Loucy (cell line): ENCODE results near the gene PDE9A.

Experiments used
- EZH2phosphoT487 ChIP-seq: fragments of 200-600 bp; IDR thresholded peaks from 2 replicates; pipeline ENCODE4 v1.6.1; 2018; ENCODE audit warnings: antibody characterized with exemption, mild to moderate bottlenecking, moderate library complexity, borderline replicate concordance
- TF ChIP-seq, protein P1 (sequence below): fragments of 200-600 bp; sonication (generic); conservative IDR thresholded peaks from 2 replicates; pipeline ENCODE4 v1.5.1; 2014; ENCODE audit warnings: mild to moderate bottlenecking, antibody characterized with exemption, low read length

- TF ChIP-seq, protein P1, sequence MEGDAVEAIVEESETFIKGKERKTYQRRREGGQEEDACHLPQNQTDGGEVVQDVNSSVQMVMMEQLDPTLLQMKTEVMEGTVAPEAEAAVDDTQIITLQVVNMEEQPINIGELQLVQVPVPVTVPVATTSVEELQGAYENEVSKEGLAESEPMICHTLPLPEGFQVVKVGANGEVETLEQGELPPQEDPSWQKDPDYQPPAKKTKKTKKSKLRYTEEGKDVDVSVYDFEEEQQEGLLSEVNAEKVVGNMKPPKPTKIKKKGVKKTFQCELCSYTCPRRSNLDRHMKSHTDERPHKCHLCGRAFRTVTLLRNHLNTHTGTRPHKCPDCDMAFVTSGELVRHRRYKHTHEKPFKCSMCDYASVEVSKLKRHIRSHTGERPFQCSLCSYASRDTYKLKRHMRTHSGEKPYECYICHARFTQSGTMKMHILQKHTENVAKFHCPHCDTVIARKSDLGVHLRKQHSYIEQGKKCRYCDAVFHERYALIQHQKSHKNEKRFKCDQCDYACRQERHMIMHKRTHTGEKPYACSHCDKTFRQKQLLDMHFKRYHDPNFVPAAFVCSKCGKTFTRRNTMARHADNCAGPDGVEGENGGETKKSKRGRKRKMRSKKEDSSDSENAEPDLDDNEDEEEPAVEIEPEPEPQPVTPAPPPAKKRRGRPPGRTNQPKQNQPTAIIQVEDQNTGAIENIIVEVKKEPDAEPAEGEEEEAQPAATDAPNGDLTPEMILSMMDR = no peak
- TF ChIP-seq EZH2phosphoT487 = no peak
These were observed 43.6 kb upstream of the PDE9A start for GRCh38 chr21:42609811-42610210.
